DOHH2 (cell line): ENCODE data around the gene ANKRD33B.

ENCODE experiments used
- CTCF ChIP-seq: fragments of 200-600 bp; sonication (generic); IDR thresholded peaks from one replicate; pipeline ENCODE4 v1.5.1; 2014; ENCODE audit warnings: antibody characterized with exemption, mild to moderate bottlenecking, low read depth, low read length; ENCODE audit not compliant: poor library complexity, severe bottlenecking
- EZH2phosphoT487 ChIP-seq: fragments of 200-600 bp; sonication (generic); IDR thresholded peaks from 2 replicates; pipeline ENCODE4 v1.6.1; 2017; ENCODE audit warnings: borderline replicate concordance, mild to moderate bottlenecking, antibody characterized with exemption, low read length, moderate library complexity, mixed read lengths

GRCh38 chr5:10634562-10634961 lies 70.7 kb downstream of the ANKRD33B start:
- no peak for TF ChIP-seq EZH2phosphoT487
- no peak for TF ChIP-seq CTCF
